RWPE2 (cell line): ENCODE measurements around the gene DENND2A.
"Not testable (repeated sequence)": the region's sequence is repeated elsewhere in the genome, so short reads cannot be mapped to it uniquely, and the experiment has no call there.

Experiments used
- ATAC-seq: fragments of 200-7000 bp; cut with Tn5 transposase; 3 replicates; pipeline ENCODE4 v1.9.1; 2021; ENCODE audit warnings: low read depth
- DNase-seq: peaks from one replicate; pipeline ENCODE4 v3.0.0-alpha.2; 2020; ENCODE audit warnings: low spot score
- H3K27ac ChIP-seq: fragments of 450-650 bp; 2 replicates; pipeline ENCODE4 v1.5.1; 2017; ENCODE audit warnings: mild to moderate bottlenecking; ENCODE audit not compliant: poor library complexity, severe bottlenecking
- H3K27me3 ChIP-seq: fragments of 250-450 bp; sonication (Bioruptor Pico); 2 replicates; pipeline ENCODE4 v1.5.1; 2021; ENCODE audit warnings: mild to moderate bottlenecking, moderate library complexity; ENCODE audit not compliant: insufficient read depth, poor library complexity, severe bottlenecking
- H3K36me3 ChIP-seq: fragments of 250-450 bp; sonication (Bioruptor Pico); 2 replicates; pipeline ENCODE4 v1.5.1; 2020; ENCODE audit warnings: low read depth, mild to moderate bottlenecking, moderate library complexity
- H3K4me1 ChIP-seq: fragments of 250-450 bp; sonication (Bioruptor Pico); 2 replicates; pipeline ENCODE4 v1.5.1; 2021; ENCODE audit warnings: mild to moderate bottlenecking, moderate library complexity; ENCODE audit not compliant: insufficient read depth, poor library complexity, severe bottlenecking
- H3K4me3 ChIP-seq: fragments of 250-450 bp; sonication (Bioruptor Pico); 2 replicates; pipeline ENCODE4 v1.5.1; 2021; ENCODE audit warnings: mild to moderate bottlenecking, moderate library complexity; ENCODE audit not compliant: severe bottlenecking
- H3K9me3 ChIP-seq: fragments of 250-450 bp; sonication (Bioruptor Pico); 2 replicates; pipeline ENCODE4 v1.5.1; 2021; ENCODE audit warnings: mild to moderate bottlenecking, moderate library complexity; ENCODE audit not compliant: severe bottlenecking
- TF ChIP-seq, protein P1 (sequence below): fragments of 450-650 bp; IDR thresholded peaks from one replicate; pipeline ENCODE4 v1.5.1; 2017; ENCODE audit warnings: mild to moderate bottlenecking, moderate library complexity; ENCODE audit not compliant: poor library complexity, severe bottlenecking

DENND2A gene

DNA sequence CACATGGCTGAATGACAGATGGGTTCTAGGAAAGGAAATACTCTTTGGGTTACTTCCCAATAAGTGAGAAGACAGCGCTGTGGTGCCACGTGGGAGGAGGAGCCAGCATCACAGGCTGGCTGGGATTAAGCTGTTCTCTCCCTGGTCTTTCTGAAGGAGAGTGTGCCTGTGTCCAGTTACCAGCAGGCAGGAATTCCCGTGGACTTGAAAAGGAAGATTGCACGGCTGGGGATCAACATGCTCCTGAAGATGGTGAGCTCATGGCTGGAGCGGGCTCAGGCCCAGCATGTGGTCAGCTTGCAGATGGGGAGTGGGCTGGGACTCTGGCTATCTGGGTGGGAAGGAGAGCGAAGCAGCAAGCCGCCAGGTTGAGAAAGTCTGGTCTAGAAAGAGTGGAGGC lies 40.3 kb upstream of the DENND2A start:
- Histone ChIP-seq H3K36me3 (peaks cover 29% of the 10 kb centered on the region), H3K4me1 (no peaks in the 10 kb centered on the region)

DNA sequence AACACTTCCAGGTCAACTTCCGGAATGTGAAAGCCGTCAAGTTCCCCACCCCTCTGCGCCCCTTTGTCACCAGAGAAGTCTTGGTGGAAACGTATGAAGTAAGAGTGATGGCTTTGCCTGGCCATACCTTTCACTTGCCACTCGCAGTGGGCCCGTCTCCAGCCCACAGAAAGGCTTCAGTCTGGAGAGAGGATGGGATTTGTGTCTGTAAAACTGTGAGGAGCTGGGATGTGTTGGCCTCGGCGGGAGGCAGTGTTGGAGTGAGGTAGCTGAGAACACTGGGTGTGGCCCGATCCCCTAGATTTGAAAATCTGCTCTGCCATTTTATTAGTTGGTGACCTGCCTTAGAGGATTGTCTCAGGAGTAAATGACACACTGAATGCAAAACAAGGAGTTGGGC lies 38.6 kb upstream of the DENND2A start:
- Histone ChIP-seq H3K9me3 (no peaks in the 10 kb centered on the region), H3K4me1 (peaks cover 2% of the 10 kb centered on the region), H3K27me3 (no peaks in the 10 kb centered on the region), H3K36me3 (peaks cover 38% of the 10 kb centered on the region), H3K27ac (no peak overlapping the region), H3K4me3 (no peak overlapping the region)
- no peak for DNase-seq
- no peak for ATAC-seq
- TF ChIP-seq, protein P1, sequence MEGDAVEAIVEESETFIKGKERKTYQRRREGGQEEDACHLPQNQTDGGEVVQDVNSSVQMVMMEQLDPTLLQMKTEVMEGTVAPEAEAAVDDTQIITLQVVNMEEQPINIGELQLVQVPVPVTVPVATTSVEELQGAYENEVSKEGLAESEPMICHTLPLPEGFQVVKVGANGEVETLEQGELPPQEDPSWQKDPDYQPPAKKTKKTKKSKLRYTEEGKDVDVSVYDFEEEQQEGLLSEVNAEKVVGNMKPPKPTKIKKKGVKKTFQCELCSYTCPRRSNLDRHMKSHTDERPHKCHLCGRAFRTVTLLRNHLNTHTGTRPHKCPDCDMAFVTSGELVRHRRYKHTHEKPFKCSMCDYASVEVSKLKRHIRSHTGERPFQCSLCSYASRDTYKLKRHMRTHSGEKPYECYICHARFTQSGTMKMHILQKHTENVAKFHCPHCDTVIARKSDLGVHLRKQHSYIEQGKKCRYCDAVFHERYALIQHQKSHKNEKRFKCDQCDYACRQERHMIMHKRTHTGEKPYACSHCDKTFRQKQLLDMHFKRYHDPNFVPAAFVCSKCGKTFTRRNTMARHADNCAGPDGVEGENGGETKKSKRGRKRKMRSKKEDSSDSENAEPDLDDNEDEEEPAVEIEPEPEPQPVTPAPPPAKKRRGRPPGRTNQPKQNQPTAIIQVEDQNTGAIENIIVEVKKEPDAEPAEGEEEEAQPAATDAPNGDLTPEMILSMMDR = no peak

More for the DNA sequence above, 40.3 kb upstream of the DENND2A start:
- Histone ChIP-seq H3K9me3 (no peaks in the 10 kb centered on the region), H3K4me3 (no peak overlapping the region), H3K27me3 (no peaks in the 10 kb centered on the region), H3K27ac (no peak overlapping the region)
- DNase-seq (no peak), ATAC-seq (no peak)
- TF ChIP-seq, protein P1 = no peak

DNA sequence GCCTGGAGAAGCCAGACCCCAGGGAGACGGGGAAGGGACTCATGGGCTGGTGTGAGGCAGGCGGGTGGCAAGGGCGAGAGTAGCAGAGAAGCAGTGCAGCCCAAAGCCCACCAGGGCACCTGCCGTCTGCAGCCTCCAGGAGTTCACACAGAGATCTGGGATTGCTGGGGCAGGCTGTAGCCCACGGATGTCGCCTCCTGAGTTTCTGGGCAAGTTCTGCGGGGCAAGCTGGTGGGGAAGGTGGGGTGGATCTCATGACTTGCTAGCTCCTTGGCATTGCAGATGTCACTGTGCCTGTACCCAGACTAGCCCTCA lies 38.2 kb upstream of the DENND2A start:
- H3K4me1 ChIP-seq = peaks cover 4% of the 10 kb centered on the region
- H3K36me3 ChIP-seq = peaks cover 38% of the 10 kb centered on the region
- TF ChIP-seq, protein P1 = no peak
- no peak overlapping the region for H3K27ac ChIP-seq
- DNase-seq (no peak), ATAC-seq (no peak)
- H3K9me3 ChIP-seq = no peaks in the 10 kb centered on the region
- no peaks in the 10 kb centered on the region for H3K27me3 ChIP-seq
- no peak overlapping the region for H3K4me3 ChIP-seq

DNA sequence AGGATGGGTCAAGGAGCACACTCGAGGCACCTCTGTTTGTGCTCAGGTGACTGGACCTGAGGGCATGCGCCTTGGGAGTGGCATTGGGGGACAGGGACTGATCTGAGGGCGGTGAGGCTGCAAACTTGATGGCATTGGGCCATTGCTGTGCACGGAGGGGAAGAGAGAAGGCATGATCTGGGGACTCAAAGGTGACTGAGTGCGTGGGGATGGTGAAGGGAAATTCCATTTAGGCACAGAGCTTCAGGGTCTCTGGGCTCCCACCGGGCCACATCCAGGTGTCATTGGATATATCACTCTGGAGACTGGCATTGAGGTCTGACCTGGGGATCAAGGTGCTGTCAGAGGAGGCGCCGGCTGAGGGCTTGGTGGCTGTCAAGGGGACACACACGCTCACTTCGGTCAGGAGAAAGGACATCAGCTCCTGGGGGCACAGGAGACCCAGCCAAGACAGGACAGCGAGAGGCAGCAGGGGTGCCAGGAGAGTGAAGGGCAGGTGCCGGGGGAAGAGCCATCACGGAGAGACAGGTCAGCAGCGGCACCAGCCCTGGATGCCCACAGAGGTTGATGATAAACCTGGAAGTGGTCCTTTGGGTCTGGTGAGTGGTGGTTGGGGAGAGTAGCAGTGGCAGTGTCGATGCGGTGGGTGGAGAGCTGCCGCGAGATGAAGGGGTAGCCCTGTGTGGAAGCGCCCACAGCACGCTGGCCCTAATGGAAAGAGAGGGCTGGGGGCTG lies 37.6 kb upstream of the DENND2A start:
- peaks cover 38% of the 10 kb centered on the region for H3K36me3 ChIP-seq
- H3K4me1 ChIP-seq = peaks cover 4% of the 10 kb centered on the region
- H3K27me3 ChIP-seq = no peaks in the 10 kb centered on the region
- no peak for DNase-seq
- no peak overlapping the region for H3K4me3 ChIP-seq
- TF ChIP-seq, protein P1 = no peak
- H3K27ac ChIP-seq = no peak overlapping the region
- no peaks in the 10 kb centered on the region for H3K9me3 ChIP-seq
- ATAC-seq = no peak

DNA sequence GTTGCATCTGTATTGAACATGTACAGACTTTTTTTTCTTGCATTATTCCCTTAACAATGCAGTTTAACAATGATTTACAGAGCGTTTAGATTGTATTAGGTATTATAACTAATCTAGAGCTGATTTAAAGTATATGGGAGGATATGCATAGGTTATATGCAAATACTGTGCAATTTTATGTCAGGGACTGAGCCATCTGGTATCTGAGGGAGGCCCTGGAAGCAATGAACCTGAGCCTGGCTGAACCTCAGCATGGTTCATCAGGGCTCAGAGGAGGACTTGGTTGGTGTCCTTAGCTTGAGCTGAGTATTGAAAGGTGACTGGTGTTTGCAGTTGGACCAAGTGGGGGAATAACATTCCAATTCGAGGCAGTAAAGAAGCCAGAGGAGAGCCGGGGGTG lies 36.9 kb upstream of the DENND2A start:
- peaks cover 38% of the 10 kb centered on the region for H3K36me3 ChIP-seq
- TF ChIP-seq, protein P1 = no peak
- no peak overlapping the region for H3K27ac ChIP-seq
- ATAC-seq = no peak
- H3K4me3 ChIP-seq = no peak overlapping the region
- no peaks in the 10 kb centered on the region for H3K9me3 ChIP-seq
- H3K4me1 ChIP-seq = peaks cover 4% of the 10 kb centered on the region
- DNase-seq = no peak
- H3K27me3 ChIP-seq = no peaks in the 10 kb centered on the region

DNA sequence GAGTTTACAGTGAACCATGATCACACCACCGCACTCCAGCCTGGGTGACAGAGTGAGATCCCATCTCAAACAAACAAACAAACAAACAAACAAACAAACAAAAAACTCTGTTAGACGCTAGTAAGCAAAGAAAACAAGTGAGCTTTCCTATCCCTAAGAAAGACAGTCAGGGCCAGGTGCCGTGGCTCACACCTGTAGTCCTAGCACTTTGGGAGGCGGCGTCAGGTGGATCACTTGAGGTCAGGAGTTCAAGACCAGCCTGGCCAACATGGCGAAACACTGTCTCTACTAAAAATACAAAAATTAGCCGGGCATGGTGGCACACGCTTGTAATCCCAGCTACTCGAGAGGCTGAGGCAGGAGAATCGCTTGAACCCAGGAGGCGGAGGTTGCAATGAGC lies 36.3 kb upstream of the DENND2A start:
- DNase-seq, H3K4me1 ChIP-seq, H3K4me3 ChIP-seq, ATAC-seq, H3K9me3 ChIP-seq, H3K27ac ChIP-seq, H3K27me3 ChIP-seq: not testable (repeated sequence)
- peaks cover 38% of the 10 kb centered on the region for H3K36me3 ChIP-seq
